Liver (tissue), 3 donors: Measurements from ENCODE around the gene PPARA.

Source experiments
- CTCF ChIP-seq: fragments of 150-350 bp; IDR thresholded peaks from 2 replicates; pipeline ENCODE4 v1.5.1; 2017; ENCODE audit warnings: improper control_type of control experiment, low read depth, low read length; ENCODE audit not compliant: missing input control
- EGR1 ChIP-seq, 2 donors: IDR thresholded peaks; 2 replicates each; pipeline ENCODE4 v1.6.1; 2016 to 2018; ENCODE audit warnings: antibody characterized with exemption in 2 of 2, low read depth in 2 of 2
- GABPA ChIP-seq, 2 donors: IDR thresholded peaks in 1 of 2; conservative IDR thresholded peaks in 1 of 2; 2 replicates each; pipeline ENCODE4 v1.6.1; 2016; ENCODE audit warnings: antibody characterized with exemption in 2 of 2, mild to moderate bottlenecking in 1 of 2, moderate library complexity in 1 of 2
- MAX ChIP-seq: IDR thresholded peaks from 2 replicates; pipeline ENCODE4 v1.6.1; 2016; ENCODE audit warnings: antibody characterized with exemption
- REST ChIP-seq: IDR thresholded peaks from 2 replicates; pipeline ENCODE4 v1.6.1; 2016; ENCODE audit warnings: antibody characterized with exemption, mild to moderate bottlenecking
- SP1 ChIP-seq: IDR thresholded peaks from 2 replicates; pipeline ENCODE4 v1.6.1; 2018; ENCODE audit warnings: antibody characterized with exemption, mild to moderate bottlenecking
- TAF1 ChIP-seq: conservative IDR thresholded peaks from 2 replicates; pipeline ENCODE4 v1.6.1; 2016; ENCODE audit warnings: antibody characterized with exemption, mild to moderate bottlenecking
- YY1 ChIP-seq: IDR thresholded peaks from 2 replicates; pipeline ENCODE4 v1.6.1; 2016; ENCODE audit warnings: antibody characterized with exemption, mild to moderate bottlenecking
- TF ChIP-seq, protein P1 (sequence below): IDR thresholded peaks from 2 replicates; pipeline ENCODE4 v1.6.1; 2016; ENCODE audit warnings: antibody characterized with exemption
- donor health status: healthy.
- donor health status: healthy.

- TF ChIP-seq CTCF (no peak), GABPA (IDR thresholded peaks at IDR 0.05 in 1 of 2, conservative IDR thresholded peaks at IDR 0.05 in 1 of 2) (no peak), REST (no peak), YY1 (no peak), MAX (no peak), EGR1 (IDR thresholded peaks at IDR 0.05; ENCODE audit: low read depth in 2 of 2) (peak in 1 of 2 donors; percentile 10), TAF1 (no peak), SP1 (peak; percentile 4)
- TF ChIP-seq, protein P1, sequence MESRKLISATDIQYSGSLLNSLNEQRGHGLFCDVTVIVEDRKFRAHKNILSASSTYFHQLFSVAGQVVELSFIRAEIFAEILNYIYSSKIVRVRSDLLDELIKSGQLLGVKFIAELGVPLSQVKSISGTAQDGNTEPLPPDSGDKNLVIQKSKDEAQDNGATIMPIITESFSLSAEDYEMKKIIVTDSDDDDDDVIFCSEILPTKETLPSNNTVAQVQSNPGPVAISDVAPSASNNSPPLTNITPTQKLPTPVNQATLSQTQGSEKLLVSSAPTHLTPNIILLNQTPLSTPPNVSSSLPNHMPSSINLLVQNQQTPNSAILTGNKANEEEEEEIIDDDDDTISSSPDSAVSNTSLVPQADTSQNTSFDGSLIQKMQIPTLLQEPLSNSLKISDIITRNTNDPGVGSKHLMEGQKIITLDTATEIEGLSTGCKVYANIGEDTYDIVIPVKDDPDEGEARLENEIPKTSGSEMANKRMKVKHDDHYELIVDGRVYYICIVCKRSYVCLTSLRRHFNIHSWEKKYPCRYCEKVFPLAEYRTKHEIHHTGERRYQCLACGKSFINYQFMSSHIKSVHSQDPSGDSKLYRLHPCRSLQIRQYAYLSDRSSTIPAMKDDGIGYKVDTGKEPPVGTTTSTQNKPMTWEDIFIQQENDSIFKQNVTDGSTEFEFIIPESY, result no peak
Observed at GRCh38 chr22:46107089-46107664, 43.1 kb upstream of the PPARA start.
